Endothelial cell of umbilical vein (primary cell): ENCODE data around the gene TRIM24. TPM values are rescaled to one million over a fixed set of nuclear protein-coding genes. Genes with fewer than 3 reads are reported as not detected.

Experiments
- BruUV-seq: library from RNA; stranded (reverse); fragments of 400-500 nt; replicated peaks from 2 replicates; lab custom pipeline; 2021; lab: Mats Ljungman, UMichigan
- CTCF ChIA-PET: fragments of 300-600, 350-600 bp; sonication (Branson Sonifier 250); formaldehyde crosslinking; loops from one replicate; lab custom pipeline; 2021; ENCODE audit warnings: antibody characterized with exemption, inconsistent platforms; lab: Charles Lee
- POLR2A ChIA-PET: fragments of 300-600, 350-600 bp; sonication (Branson Sonifier 250); formaldehyde crosslinking; loops from one replicate; lab custom pipeline; 2021; ENCODE audit warnings: antibody characterized with exemption, inconsistent platforms; lab: Charles Lee
- DNase-seq: peaks from one replicate; pipeline ENCODE4 v3.0.0-alpha.2; 2011; ENCODE audit warnings: low read depth, low spot score
- FAIRE-seq: peaks from 2 replicates; lab custom pipeline; 2011; peaks lifted over from hg19 to GRCh38; lab: Jason Lieb, UNC
- H2AFZ ChIP-seq: 2 replicates; pipeline ENCODE4 v1.6.0; 2012; ENCODE audit warnings: low read depth, low read length, control low read depth, inconsistent platforms
- H3K27ac ChIP-seq: 2 replicates; pipeline ENCODE4 v1.5.1; 2011; ENCODE audit warnings: low read depth, mild to moderate bottlenecking, control low read depth, low read length, moderate library complexity; ENCODE audit not compliant: insufficient read depth
- H3K27me3 ChIP-seq, 2 experiments: 2 replicates each; pipeline versions ENCODE4 v1.6.0 to v1.6.1; 2011; ENCODE audit warnings: low read length in 2 of 2, mixed read lengths in 1 of 2; ENCODE audit not compliant: control insufficient read depth in 2 of 2, insufficient read depth in 2 of 2
- H3K36me3 ChIP-seq, 2 experiments: 2 replicates in 1 of 2; 3 replicates in 1 of 2; pipeline ENCODE4 v1.5.1; 2011; ENCODE audit warnings: low read length in 2 of 2, mild to moderate bottlenecking in 1 of 2, moderate library complexity in 1 of 2; ENCODE audit not compliant: control insufficient read depth in 2 of 2, insufficient read depth in 2 of 2; ENCODE audit errors: extremely low read depth in 1 of 2
- H3K4me1 ChIP-seq: 3 replicates; pipeline ENCODE4 v1.5.1; 2011; ENCODE audit warnings: mild to moderate bottlenecking, low read length; ENCODE audit not compliant: control insufficient read depth, insufficient read depth; ENCODE audit errors: extremely low read depth
- H3K4me2 ChIP-seq: 2 replicates; pipeline ENCODE4 v1.6.1; 2011; ENCODE audit warnings: low read length, control low read depth, mixed read lengths; ENCODE audit not compliant: insufficient read depth
- H3K4me3 ChIP-seq, 3 experiments: fragments of 200-600 bp in 1 of 3; sonication (generic), shearing (Covaris generic) in 1 of 3; replicated peaks in 1 of 3; 2 replicates each; pipeline ENCODE4 v1.5.1; 2011 to 2016; ENCODE audit warnings: control low read depth in 3 of 3, low read length in 3 of 3, mild to moderate bottlenecking in 2 of 3, inconsistent platforms in 1 of 3, low read depth in 1 of 3, moderate library complexity in 1 of 3; ENCODE audit not compliant: insufficient read depth in 1 of 3
- H3K79me2 ChIP-seq: 2 replicates; pipeline ENCODE4 v1.6.0; 2012; ENCODE audit warnings: low read length, inconsistent platforms; ENCODE audit not compliant: control insufficient read depth, insufficient read depth
- H3K9ac ChIP-seq: replicated peaks from 2 replicates; pipeline ENCODE3; 2011; ENCODE audit warnings: low read length, control low read depth; ENCODE audit not compliant: insufficient read depth; ENCODE audit errors: extremely low read depth
- H3K9me1 ChIP-seq: replicated peaks from 3 replicates; pipeline ENCODE4 v1.6.0; 2011; ENCODE audit warnings: mild to moderate bottlenecking, low read length; ENCODE audit not compliant: control insufficient read depth, insufficient read depth; ENCODE audit errors: extremely low read depth
- H3K9me3 ChIP-seq: replicated peaks from 2 replicates; pipeline ENCODE4 v1.5.1; 2012; ENCODE audit warnings: low read length, inconsistent platforms; ENCODE audit not compliant: control insufficient read depth, insufficient read depth
- H4K20me1 ChIP-seq: replicated peaks from 2 replicates; pipeline ENCODE3; 2011; ENCODE audit warnings: mild to moderate bottlenecking, low read length; ENCODE audit not compliant: control insufficient read depth, insufficient read depth; ENCODE audit errors: extremely low read depth
- CTCF ChIP-seq, 2 donors: IDR thresholded peaks; 1 replicate in 1 of 2; 2 replicates in 1 of 2; pipeline ENCODE4 v1.5.1; 2011; ENCODE audit warnings: low read length in 2 of 2, mild to moderate bottlenecking in 2 of 2, moderate library complexity in 2 of 2, control low read depth in 1 of 2, inconsistent platforms in 1 of 2, low read depth in 1 of 2; ENCODE audit not compliant: insufficient read depth in 1 of 2; ENCODE audit errors: extremely low read depth in 1 of 2
- EZH2 ChIP-seq: IDR thresholded peaks from 2 replicates; pipeline ENCODE4 v1.6.1; 2012; ENCODE audit warnings: borderline replicate concordance, low read depth, mild to moderate bottlenecking, moderate library complexity, low read length, inconsistent platforms; ENCODE audit not compliant: severe bottlenecking
- FOS ChIP-seq: IDR thresholded peaks from 2 replicates; pipeline ENCODE4 v1.6.1; 2011; ENCODE audit warnings: mild to moderate bottlenecking, low read length, moderate library complexity, borderline replicate concordance; ENCODE audit not compliant: insufficient read depth
- GATA2 ChIP-seq: IDR thresholded peaks from 2 replicates; pipeline ENCODE4 v1.7.0; 2011; ENCODE audit warnings: low read depth, mild to moderate bottlenecking, moderate library complexity, mixed read lengths, low read length; ENCODE audit not compliant: insufficient read length, insufficient read depth
- JUN ChIP-seq: IDR thresholded peaks from 2 replicates; pipeline ENCODE4 v1.6.1; 2011; ENCODE audit warnings: borderline replicate concordance, low read depth; ENCODE audit not compliant: insufficient read length, insufficient read depth
- MYC ChIP-seq: IDR thresholded peaks from one replicate; pipeline ENCODE4 v1.6.1; 2011; ENCODE audit warnings: mild to moderate bottlenecking, low read depth, low read length
- POLR2A ChIP-seq: IDR thresholded peaks from 2 replicates; pipeline ENCODE4 v1.6.1; 2012; ENCODE audit warnings: low read depth, mild to moderate bottlenecking, control low read depth, low read length
- POLR2AphosphoS5 ChIP-seq: IDR thresholded peaks from 2 replicates; pipeline ENCODE4 v1.6.1; 2012; ENCODE audit warnings: low read depth, mild to moderate bottlenecking, control low read depth, low read length, moderate library complexity; ENCODE audit not compliant: insufficient read depth
- dilution Hi-C: fragments of 300-500 bp; cut with MboI; formaldehyde crosslinking; loops from one replicate; pipeline ENCODE4 v1.15.0; 2019; ENCODE audit warnings: low sequenced_read_pairs; ENCODE audit not compliant: extremely low pct_ligation_motif_present
- intact Hi-C: fragments of 100-400 bp; cut with micrococcal nuclease; formaldehyde crosslinking; loops from one replicate; pipeline ENCODE4 v1.10.0; 2022
- polyA plus RNA-seq, 4 experiments: library from polyadenylated mRNA; depleted of rRNA in 3 of 4; stranded (reverse) in 3 of 4; unstranded in 1 of 4; fragments of >200 nt; gene quantifications; 2 replicates each; pipeline versions ENCODE4 v1.2.1 to v1.2.3, GENCODE V29; 2011 to 2012; ENCODE audit warnings: missing spikeins in 1 of 4
- total RNA-seq: library from RNA; stranded (reverse); gene quantifications from 2 replicates; pipeline ENCODE4 v1.2.3, GENCODE V29; 2021
- TF ChIP-seq, protein P1 (sequence below): IDR thresholded peaks from 2 replicates; pipeline ENCODE4 v1.6.1; 2011; ENCODE audit not compliant: insufficient read depth, insufficient read length

Gene TRIM24
- total and polyA plus RNA-seq, 2 donors (not counting 3 experiments of a cell fraction or from before 2014, with no cell fraction given): 9.1 to 26.1 TPM

DNA sequence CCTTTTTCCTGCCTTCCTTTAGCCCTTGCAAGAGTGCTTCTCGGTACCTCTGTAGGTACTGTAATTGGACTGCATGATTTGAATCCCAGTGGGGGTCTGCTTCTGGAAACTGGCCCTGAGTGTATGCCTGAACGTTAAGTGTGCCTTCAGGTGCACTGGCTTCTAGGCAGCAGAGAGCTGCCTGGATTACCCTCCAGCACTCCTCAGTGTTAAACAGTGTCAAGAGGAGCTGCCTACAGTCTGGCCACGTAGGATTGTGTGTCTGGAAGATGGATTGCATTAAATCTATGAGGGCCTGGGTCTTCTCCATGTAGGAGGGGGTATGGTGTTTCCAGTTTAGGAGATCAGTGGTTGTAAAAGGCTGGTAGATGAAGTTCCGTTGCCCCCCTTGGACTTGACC, 103.7 kb downstream of the TRIM24 start:
- H3K4me3 ChIP-seq: no peak overlapping the region
- peaks cover 8 to 12% of the 10 kb centered on the region in 2 experiments for H3K36me3 ChIP-seq
- no peak overlapping the region for H2AFZ ChIP-seq
- no peak overlapping the region for H3K4me2 ChIP-seq
- no peak overlapping the region for H3K9ac ChIP-seq
- ChIA-PET POLR2A (no interaction called here), CTCF (no interaction called here)
- intact Hi-C loops: no loop called here
- DNase-seq (no peak), FAIRE-seq (no peak)
- H3K27ac ChIP-seq: no peak overlapping the region
- H3K27me3 ChIP-seq: no peaks in the 10 kb centered on the region
- H3K9me3 ChIP-seq: no peaks in the 10 kb centered on the region
- H3K4me1 ChIP-seq: no peaks in the 10 kb centered on the region
- no peaks in the 10 kb centered on the region for H3K9me1 ChIP-seq
- H3K79me2 ChIP-seq: no peaks in the 10 kb centered on the region
- no TSS peak for BruUV-seq
- dilution Hi-C loops: no loop called here
- H4K20me1 ChIP-seq: no peaks in the 10 kb centered on the region
- TF ChIP-seq, protein P1, sequence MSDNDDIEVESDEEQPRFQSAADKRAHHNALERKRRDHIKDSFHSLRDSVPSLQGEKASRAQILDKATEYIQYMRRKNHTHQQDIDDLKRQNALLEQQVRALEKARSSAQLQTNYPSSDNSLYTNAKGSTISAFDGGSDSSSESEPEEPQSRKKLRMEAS: no peak
- TF ChIP-seq GATA2 (no peak), POLR2AphosphoS5 (no peak), MYC (no peak), POLR2A (no peak), EZH2 (no peak)

DNA sequence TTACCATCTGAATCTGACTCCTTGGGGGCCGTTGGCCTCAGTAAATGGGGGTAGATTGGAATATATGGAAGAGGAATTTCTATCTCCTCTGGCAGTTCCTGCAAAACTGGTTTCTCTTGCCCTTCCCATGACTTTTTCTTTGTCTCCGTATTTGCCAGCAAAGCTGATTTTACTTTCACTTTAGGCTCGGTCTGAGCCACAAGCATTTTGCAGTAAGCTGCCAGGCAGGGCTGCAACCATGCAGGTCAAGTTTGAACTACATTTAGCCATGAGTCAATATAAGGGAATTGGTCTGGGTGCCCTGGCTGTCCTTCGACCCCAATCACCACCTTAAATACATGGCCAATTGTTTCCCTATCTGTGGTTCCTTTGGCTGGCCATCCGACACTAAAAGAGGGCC, 104.3 kb downstream of the TRIM24 start:
- Histone ChIP-seq H3K36me3 (peaks cover 10 to 11% of the 10 kb centered on the region in 2 experiments), H3K27me3 (no peaks in the 10 kb centered on the region), H3K4me3 (no peak overlapping the region), H4K20me1 (no peaks in the 10 kb centered on the region), H3K9ac (no peak overlapping the region), H3K4me2 (no peak overlapping the region), H3K79me2 (no peaks in the 10 kb centered on the region), H3K27ac (no peak overlapping the region), H3K9me3 (no peaks in the 10 kb centered on the region), H3K9me1 (no peaks in the 10 kb centered on the region), H2AFZ (no peak overlapping the region), H3K4me1 (no peaks in the 10 kb centered on the region)
- intact Hi-C loops: no loop called here
- TF ChIP-seq CTCF (IDR thresholded peaks at IDR 0.05; ENCODE audit: extremely low read depth in 1 of 2, insufficient read depth in 1 of 2, low read depth in 1 of 2, low read length in 2 of 2) (no peak), POLR2AphosphoS5 (no peak), GATA2 (no peak), MYC (no peak), POLR2A (no peak), FOS (no peak), EZH2 (no peak), JUN (no peak)
- TF ChIP-seq, protein P1: no peak
- ChIA-PET POLR2A (no interaction called here), CTCF (no interaction called here)
- no peak for DNase-seq
- no TSS peak for BruUV-seq
- no peak for FAIRE-seq
- dilution Hi-C loops: no loop called here
